PFSK-1 (cell line): ENCODE data around the gene ATG2A.

ENCODE experiments used
- FOXP2 ChIP-seq: optimal IDR thresholded peaks from 2 replicates; pipeline ENCODE3; 2011; ENCODE audit warnings: borderline replicate concordance, control low read depth, inconsistent platforms; ENCODE audit not compliant: insufficient read depth; ENCODE audit errors: extremely low read length, extremely low read depth
- POLR2AphosphoS5 ChIP-seq: IDR thresholded peaks from 2 replicates; pipeline ENCODE4 v1.6.1; 2012; ENCODE audit warnings: low read depth, mild to moderate bottlenecking, control low read depth, low read length, moderate library complexity
- SIN3A ChIP-seq: IDR thresholded peaks from 2 replicates; pipeline ENCODE4 v1.6.1; 2012; ENCODE audit warnings: mild to moderate bottlenecking, low read length, moderate library complexity, borderline replicate concordance; ENCODE audit not compliant: insufficient read depth
- TAF1 ChIP-seq: IDR thresholded peaks from 2 replicates; pipeline ENCODE4 v1.6.1; 2012; ENCODE audit warnings: low read length, control low read depth, borderline replicate concordance; ENCODE audit not compliant: insufficient read depth
- TF ChIP-seq, protein P1 (sequence below), 2 experiments: IDR thresholded peaks; 2 replicates each; pipeline versions ENCODE4 v1.6.1 to v1.8.0; 2011 to 2012; ENCODE audit warnings: low read depth in 2 of 2, low read length in 2 of 2, control low read depth in 1 of 2, inconsistent platforms in 1 of 2, mild to moderate bottlenecking in 1 of 2, moderate library complexity in 1 of 2; ENCODE audit not compliant: insufficient read depth in 1 of 2

GRCh38 chr11:64872790-64873488 lies 44.1 kb downstream of the ATG2A start:
- TF ChIP-seq, protein P1, sequence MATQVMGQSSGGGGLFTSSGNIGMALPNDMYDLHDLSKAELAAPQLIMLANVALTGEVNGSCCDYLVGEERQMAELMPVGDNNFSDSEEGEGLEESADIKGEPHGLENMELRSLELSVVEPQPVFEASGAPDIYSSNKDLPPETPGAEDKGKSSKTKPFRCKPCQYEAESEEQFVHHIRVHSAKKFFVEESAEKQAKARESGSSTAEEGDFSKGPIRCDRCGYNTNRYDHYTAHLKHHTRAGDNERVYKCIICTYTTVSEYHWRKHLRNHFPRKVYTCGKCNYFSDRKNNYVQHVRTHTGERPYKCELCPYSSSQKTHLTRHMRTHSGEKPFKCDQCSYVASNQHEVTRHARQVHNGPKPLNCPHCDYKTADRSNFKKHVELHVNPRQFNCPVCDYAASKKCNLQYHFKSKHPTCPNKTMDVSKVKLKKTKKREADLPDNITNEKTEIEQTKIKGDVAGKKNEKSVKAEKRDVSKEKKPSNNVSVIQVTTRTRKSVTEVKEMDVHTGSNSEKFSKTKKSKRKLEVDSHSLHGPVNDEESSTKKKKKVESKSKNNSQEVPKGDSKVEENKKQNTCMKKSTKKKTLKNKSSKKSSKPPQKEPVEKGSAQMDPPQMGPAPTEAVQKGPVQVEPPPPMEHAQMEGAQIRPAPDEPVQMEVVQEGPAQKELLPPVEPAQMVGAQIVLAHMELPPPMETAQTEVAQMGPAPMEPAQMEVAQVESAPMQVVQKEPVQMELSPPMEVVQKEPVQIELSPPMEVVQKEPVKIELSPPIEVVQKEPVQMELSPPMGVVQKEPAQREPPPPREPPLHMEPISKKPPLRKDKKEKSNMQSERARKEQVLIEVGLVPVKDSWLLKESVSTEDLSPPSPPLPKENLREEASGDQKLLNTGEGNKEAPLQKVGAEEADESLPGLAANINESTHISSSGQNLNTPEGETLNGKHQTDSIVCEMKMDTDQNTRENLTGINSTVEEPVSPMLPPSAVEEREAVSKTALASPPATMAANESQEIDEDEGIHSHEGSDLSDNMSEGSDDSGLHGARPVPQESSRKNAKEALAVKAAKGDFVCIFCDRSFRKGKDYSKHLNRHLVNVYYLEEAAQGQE (IDR thresholded peaks at IDR 0.05; ENCODE audit: insufficient read depth in 1 of 2, low read depth in 2 of 2, low read length in 2 of 2) = no peak
- TF ChIP-seq TAF1 (no peak), POLR2AphosphoS5 (no peak), SIN3A (no peak), FOXP2 (no peak)
